Endothelial cell of hepatic sinusoid (primary cell): ENCODE results near the gene RNF115.
"Not testable (repeated sequence)": the region's sequence is repeated elsewhere in the genome, so short reads cannot be mapped to it uniquely, and the experiment has no call there.

Source experiments
- in situ Hi-C: cut with HindIII; loops from 2 replicates; pipeline ENCODE4 v1.10.0; 2017; ENCODE audit warnings: low sequenced_read_pairs

The RNF115 gene

DNA sequence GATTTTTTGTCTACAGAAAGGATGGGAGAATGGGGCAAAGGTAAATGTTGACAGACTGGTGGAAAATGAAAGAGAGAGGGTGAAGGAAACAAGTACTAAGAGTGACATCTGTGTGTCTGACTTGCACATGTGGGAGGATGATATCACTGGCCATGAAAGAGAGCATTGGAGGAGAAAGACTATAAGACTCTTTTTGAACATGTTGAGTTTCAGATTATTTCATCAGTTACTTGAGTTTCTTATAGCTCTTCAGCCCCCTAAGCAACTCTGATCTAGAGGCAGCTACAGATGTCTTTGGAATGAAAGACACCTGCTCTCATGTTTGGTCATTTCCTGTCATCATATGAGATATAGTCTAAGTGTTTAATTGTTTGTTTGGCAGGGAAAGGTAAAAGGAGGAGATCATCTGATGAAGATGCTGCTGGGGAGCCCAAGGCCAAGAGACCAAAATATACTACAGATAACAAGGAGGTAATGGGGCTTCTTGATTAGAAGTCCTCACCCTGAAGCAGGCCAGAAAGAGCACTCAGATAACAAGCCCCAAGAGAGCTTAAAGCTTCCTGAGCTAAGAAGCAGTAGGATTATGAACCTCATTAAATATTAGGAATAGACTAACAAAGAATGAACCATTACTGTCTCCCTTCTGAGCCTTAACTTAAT is 4.6 kb upstream of the RNF115 start:
- in situ Hi-C loops: no loop called here

DNA sequence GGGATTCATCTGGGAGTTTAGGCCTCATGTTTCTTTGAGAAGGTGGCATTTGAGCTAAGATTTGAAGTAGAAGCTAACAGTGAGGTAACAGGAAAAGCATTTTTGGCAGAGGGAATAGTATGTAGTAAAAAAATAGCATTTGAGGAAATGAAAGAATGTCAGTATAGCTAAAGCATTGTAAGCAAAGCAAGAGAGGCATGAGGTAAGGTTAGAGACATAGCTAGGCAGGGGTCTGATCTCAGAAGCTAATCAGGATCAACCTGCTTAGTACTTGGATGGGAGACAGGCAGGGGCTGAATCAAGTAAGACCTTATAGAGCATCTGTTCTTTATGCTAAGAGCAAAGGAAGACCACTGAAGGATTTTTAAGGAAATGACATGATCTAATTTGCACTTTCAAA is 4.1 kb upstream of the RNF115 start:
- in situ Hi-C loops: no loop called here

DNA sequence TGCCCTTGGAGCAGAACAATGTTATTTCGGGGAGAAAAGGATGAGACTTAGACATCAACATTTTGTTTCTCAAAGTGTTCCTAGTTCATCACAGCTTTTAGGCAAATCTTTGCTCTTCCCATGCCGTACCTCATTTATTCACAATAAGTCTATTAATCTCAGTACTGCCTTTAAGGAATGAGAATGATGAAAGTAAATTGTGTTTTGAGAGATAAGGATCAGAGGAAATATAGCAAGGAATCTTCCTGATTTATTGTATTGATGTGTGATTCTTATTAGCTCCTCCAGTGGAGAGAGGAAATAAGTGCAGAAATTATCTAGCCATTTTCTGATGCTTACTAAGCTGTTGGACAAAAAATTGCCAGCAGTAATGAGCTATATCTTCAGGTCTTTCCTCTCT is 2.1 kb upstream of the RNF115 start:
- in situ Hi-C loops: no loop called here

DNA sequence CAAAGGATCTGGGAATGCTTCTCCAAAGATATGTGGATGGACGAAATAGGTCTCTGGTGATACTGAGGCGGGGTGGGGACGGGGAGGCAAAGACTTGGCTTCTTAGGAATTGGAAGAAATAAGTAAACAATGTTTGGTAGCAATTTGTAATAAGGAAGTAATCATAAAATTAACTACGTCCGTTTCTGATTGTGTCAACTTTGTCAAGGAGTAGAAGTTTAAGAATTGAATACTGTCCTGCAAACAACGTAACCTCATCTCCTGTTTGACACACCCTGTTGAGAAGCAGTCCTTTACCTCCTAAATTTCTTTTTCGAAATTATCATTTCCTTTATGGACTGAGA is 576 bp upstream of the RNF115 start:
- in situ Hi-C loops: no loop called here

DNA sequence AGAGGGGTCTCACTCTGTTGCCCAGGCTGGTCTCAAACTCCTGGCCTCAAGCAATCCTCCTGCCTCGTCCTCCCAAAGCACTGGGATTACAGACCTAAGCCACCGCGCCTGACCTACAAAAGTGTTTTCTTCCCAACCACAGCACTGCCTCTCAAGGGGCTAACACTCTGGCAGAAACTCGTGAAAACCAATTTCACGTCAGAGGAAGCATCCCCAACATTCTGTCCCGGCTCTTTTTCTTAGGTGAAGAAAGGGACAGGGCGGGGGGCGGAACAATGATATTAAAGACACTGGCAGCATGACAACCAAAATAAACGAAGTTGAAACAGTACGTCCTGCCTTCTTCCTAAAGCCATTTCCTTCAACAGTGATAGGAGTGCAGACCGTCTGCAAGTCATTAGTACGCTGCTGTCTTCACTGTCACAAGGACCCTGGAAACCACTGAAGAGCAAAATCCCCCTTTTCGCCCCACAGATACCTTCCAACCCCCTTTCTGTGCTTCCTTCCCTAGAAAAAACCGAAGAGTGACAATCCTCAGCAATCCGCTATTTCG is 1.0 kb downstream of the RNF115 start:
- in situ Hi-C loops: not testable (repeated sequence)

- in situ Hi-C loops: not testable (repeated sequence)
These were observed 5.8 kb downstream of the RNF115 start for GRCh38 chr1:145818095-145818494.

- in situ Hi-C loops: not testable (repeated sequence)
These were observed 10.7 kb downstream of the RNF115 start for GRCh38 chr1:145812977-145813810.

DNA sequence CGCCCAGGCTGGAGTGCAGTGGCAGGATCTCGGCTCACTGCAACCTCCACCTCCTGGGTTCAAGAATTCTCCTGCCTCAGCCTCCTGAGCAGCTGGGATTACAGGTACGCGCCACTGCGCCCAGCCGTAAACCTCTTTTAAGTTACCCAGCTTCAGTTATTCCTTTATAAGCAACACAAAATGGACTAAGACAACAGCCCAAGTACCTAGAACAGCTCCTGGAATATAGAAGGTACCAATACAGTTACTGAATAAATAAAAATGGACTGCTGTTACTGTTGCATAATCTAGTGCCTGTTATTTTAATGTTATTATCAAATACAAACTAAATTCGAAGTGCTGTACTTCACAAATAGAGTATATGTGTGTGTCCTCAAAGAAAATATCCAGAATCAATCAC is 17.1 kb downstream of the RNF115 start:
- in situ Hi-C loops: no loop called here

- in situ Hi-C loops: no loop called here
These were observed 17.5 kb downstream of the RNF115 start for GRCh38 chr1:145806408-145806807.

DNA sequence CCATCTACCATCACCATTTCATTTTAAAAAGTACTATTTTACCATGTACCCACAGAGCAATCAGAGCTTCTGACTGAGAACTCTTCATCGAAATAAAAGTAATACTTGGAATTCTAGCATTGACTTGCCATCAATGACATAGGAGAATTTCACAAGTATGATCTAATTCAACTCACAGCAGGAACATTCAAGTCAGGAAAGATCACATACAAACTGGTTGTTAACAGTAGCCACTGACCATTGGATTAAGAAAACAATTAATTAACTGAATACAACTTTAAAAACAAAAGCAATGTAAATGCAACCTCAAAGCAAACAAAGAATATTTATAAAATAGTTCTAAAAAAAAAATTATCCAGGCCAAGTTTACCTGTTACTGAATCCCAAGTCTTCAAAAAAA is 18.8 kb downstream of the RNF115 start:
- in situ Hi-C loops: no loop called here

GRCh38 chr1:145804235-145805045 is 19.5 kb downstream of the RNF115 start:
- in situ Hi-C loops: no loop called here

GRCh38 chr1:145799806-145800205 is 24.1 kb downstream of the RNF115 start:
- in situ Hi-C loops: no loop called here

DNA sequence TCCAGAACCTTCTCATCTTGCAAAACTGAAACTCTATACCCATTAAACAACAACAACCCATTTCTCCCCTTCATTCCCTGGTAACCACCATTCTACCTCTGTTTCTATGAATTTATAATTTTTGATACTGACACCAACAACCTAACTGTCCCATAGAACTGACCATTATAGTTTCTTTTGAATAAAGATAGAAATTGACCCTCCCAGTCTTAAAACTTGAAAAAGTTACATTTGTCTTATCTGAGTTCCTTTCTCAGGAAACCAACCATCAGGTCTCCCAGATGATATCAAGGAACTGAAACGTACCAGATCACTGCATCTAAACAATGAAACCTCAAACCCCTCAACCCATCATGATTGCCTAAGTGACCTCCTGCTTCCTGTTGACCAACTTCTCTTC is 27.1 kb downstream of the RNF115 start:
- in situ Hi-C loops: no loop called here

GRCh38 chr1:145795257-145795881 is 28.5 kb downstream of the RNF115 start:
- in situ Hi-C loops: no loop called here

DNA sequence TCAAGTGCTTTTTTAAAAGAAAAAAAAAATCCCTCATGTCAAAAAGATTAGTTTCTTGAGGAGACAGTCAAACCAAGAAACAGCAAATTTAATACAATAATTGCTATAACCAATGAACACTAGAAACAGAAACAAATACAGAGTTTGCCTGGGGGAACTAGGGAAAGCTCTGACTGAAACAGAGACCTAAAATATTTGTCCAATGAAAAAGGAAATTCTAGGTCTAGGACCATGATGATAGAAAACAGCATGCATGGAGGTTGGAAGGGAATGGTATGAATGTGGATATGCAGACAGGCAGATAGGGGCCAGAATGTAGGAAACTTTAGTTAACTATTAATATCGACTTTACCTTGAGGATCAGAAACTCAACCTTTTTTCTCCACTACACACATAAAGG is 31.4 kb downstream of the RNF115 start:
- in situ Hi-C loops: no loop called here

- in situ Hi-C loops: not testable (repeated sequence)
These were observed 32.0 kb downstream of the RNF115 start for GRCh38 chr1:145791860-145792259.

DNA sequence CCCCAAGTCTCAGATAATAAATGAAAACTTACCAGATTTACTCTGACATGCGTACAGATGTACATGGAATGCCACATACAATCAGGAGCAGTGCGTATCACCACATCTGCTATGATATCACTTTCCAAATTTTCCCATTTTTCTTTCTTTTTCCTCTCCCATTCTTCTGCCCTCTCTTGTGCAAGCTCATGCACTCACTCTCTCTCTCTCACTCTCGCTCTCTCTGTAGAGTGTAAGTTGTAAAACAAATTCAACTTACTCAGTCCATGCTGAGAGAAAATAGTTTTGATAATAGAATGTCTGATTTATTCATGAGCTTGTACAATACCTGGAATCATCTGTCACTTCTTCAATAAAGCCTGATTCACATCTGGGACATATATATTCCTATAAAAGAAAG is 35.3 kb downstream of the RNF115 start:
- in situ Hi-C loops: loop anchor here (10.0 kb wide), 1 partner anchor 54 kb away; no protein-coding TSS in a partner anchor

- in situ Hi-C loops: loop anchor here (10.0 kb wide), 1 partner anchor 51 kb away; no protein-coding TSS in a partner anchor
These were observed 37.6 kb downstream of the RNF115 start for GRCh38 chr1:145786271-145786670.

- in situ Hi-C loops: loop anchor here (10.0 kb wide), 1 partner anchor 51 kb away; no protein-coding TSS in a partner anchor
These were observed 38.3 kb downstream of the RNF115 start for GRCh38 chr1:145785547-145785946.

DNA sequence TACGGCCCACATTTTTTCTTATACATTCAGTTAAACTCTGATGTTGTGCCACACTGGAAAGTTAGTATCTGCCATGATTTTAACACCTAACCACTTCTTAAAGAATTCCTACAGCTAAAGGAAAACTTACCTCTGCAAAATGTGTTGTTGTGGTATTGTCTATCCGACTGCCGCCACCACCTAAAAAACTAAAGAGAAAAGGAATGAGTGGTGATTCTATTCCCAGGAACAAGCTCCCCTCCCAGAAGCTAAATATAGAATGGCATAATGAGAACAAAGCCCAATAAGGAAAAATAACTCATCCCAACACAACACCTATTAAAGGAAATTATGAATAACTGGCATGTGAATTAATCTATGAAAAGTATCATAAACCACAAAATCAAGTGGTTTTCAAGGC is 39.5 kb downstream of the RNF115 start:
- in situ Hi-C loops: loop anchor here (5.0 to 10.0 kb wide), 3 partner anchors 50 to 82 kb away; partner anchors contain the start of gene PIAS3
